ENCODE results near the gene DDX39A.

DNA sequence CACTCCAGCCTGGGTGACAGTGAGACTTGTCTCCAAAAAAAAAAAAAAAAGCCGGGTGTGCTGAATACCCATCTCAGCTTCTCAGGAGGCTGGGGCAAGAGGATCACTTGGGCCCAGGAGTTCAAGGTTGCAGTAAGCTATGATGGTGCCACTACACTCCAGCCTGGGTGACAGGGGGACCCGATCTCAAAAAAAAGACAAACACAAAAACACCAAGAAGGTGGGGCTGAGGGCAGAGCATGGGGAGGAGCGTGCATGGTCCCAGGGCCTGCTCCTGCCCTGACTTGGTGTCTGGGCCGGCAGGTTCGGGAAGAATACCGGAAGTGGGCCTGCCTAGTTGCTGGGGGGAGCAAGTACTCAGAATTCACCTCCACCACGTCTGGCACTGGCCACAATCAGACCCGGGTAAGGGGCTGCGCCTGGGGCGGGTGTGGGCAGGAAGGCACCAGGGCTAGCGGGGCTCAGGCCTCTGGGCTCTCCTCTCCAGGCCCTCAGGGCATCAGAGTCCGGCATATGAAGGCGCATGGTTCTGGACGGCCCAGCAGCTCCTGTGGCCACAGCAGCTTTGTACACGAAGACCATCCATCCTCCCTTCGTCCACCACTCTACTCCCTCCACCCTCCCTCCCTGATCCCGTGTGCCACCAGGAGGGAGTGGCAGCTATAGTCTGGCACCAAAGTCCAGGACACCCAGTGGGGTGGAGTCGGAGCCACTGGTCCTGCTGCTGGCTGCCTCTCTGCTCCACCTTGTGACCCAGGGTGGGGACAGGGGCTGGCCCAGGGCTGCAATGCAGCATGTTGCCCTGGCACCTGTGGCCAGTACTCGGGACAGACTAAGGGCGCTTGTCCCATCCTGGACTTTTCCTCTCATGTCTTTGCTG is 11.3 kb downstream of the DDX39A start:
- TF ChIP-seq, protein P1, sequence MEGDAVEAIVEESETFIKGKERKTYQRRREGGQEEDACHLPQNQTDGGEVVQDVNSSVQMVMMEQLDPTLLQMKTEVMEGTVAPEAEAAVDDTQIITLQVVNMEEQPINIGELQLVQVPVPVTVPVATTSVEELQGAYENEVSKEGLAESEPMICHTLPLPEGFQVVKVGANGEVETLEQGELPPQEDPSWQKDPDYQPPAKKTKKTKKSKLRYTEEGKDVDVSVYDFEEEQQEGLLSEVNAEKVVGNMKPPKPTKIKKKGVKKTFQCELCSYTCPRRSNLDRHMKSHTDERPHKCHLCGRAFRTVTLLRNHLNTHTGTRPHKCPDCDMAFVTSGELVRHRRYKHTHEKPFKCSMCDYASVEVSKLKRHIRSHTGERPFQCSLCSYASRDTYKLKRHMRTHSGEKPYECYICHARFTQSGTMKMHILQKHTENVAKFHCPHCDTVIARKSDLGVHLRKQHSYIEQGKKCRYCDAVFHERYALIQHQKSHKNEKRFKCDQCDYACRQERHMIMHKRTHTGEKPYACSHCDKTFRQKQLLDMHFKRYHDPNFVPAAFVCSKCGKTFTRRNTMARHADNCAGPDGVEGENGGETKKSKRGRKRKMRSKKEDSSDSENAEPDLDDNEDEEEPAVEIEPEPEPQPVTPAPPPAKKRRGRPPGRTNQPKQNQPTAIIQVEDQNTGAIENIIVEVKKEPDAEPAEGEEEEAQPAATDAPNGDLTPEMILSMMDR (IDR thresholded peaks at IDR 0.05): no peak
- TF ChIP-seq EZH2 (IDR thresholded peaks at IDR 0.05) (no peak), EZH2phosphoT487 (IDR thresholded peaks at IDR 0.05) (no peak)

All from neural progenitor cell (in vitro differentiated cells).